Sigmoid colon (tissue), 7 donors: ENCODE results near the gene PLA2G2E. TPM values are rescaled to one million over a fixed set of nuclear protein-coding genes. Genes with fewer than 3 reads are reported as not detected.
"Not testable (repeated sequence)": the region's sequence is repeated elsewhere in the genome, so short reads cannot be mapped to it uniquely, and the experiment has no call there.

Source experiments
- DNase-seq: peaks from one replicate; pipeline ENCODE4 v3.0.0-alpha.2; 2019
- H3K27ac ChIP-seq, 4 donors: fragments of 200-600 bp; sonication (generic); one replicate each; pipeline ENCODE4 v1.5.1; 2016 to 2019; ENCODE audit warnings: mild to moderate bottlenecking in 1 of 4
- H3K27me3 ChIP-seq, 3 donors: fragments of 200-600 bp; sonication (generic); one replicate each; pipeline ENCODE4 v1.5.1; 2019; ENCODE audit warnings: mild to moderate bottlenecking in 1 of 3
- H3K36me3 ChIP-seq, 4 donors: fragments of 200-600 bp; sonication (generic); one replicate each; pipeline ENCODE4 v1.5.1; 2016 to 2019
- H3K4me1 ChIP-seq, 4 donors: fragments of 200-600 bp; sonication (generic); one replicate each; pipeline ENCODE4 v1.5.1; 2017 to 2019
- H3K4me3 ChIP-seq, 4 donors: fragments of 200-600 bp; sonication (generic); one replicate each; pipeline ENCODE4 v1.5.1; 2017 to 2019; ENCODE audit warnings: mild to moderate bottlenecking in 2 of 4, moderate library complexity in 1 of 4
- H3K9me3 ChIP-seq, 4 donors: fragments of 200-600 bp in 3 of 4; sonication (generic) in 3 of 4; one replicate each; pipeline versions ENCODE4 v1.5.1 to v1.6.1; 2013 to 2019
- EP300 ChIP-seq, 4 donors: sonication (generic); formaldehyde crosslinking; IDR thresholded peaks; one replicate each; pipeline ENCODE4 v1.6.1; 2017; ENCODE audit warnings: antibody characterized with exemption in 4 of 4
- POLR2A ChIP-seq, 2 donors: fragments of 450-650 bp; IDR thresholded peaks; one replicate each; pipeline ENCODE4 v1.6.1; 2016; ENCODE audit warnings: antibody characterized with exemption in 2 of 2, mild to moderate bottlenecking in 2 of 2, moderate library complexity in 2 of 2
- POLR2AphosphoS5 ChIP-seq, 4 donors: sonication (generic); formaldehyde crosslinking; IDR thresholded peaks; one replicate each; pipeline ENCODE4 v1.6.1; 2017; ENCODE audit warnings: antibody characterized with exemption in 4 of 4
- WGBS, 2 donors: extraction: QIAGEN DNeasy Blood & Tissue Kit; methylation state at CpG; one replicate each; pipeline ENCODE4 v1.1.7; 2013; 5-methylcytosine and 5-hydroxymethylcytosine counted together
- intact Hi-C: fragments of 100-400 bp; cut with DNase I; formaldehyde crosslinking; loops from one replicate; pipeline ENCODE4 v1.15.1; 2023
- polyA plus RNA-seq, 3 donors: library from polyadenylated mRNA; stranded (reverse); fragments of 200-250 nt; gene quantifications; one replicate each; pipeline ENCODE4 v1.2.3, GENCODE V29; 2013
- total RNA-seq, 4 donors: library from RNA; depleted of rRNA; stranded (reverse); fragments of >200 nt; gene quantifications; one replicate each; pipeline ENCODE4 v1.1.0, GENCODE V29; 2016
- TF ChIP-seq, protein P1 (sequence below), 4 experiments: fragments of 450-650 bp in 3 of 4; fragments of 200-600 bp in 1 of 4; IDR thresholded peaks; one replicate each; pipeline ENCODE4 v1.5.1; 2016 to 2019; ENCODE audit warnings: antibody characterized with exemption in 4 of 4, mild to moderate bottlenecking in 3 of 4, moderate library complexity in 2 of 4
- donor health status: healthy with polysubstance abuse.
- donor health status: Bipolar disorder and iron deficiency.
- donor health status: healthy.

Gene PLA2G2E
- total and polyA plus RNA-seq, 7 donors: not detected

- no peak overlapping the region for H3K27ac ChIP-seq
- WGBS, 2 donors: 94 to 96% methylated on average over 2 of the region's 2 CpGs
- H3K4me3 ChIP-seq: no peak overlapping the region
- H3K36me3 ChIP-seq: peaks cover 0 to 9% (median 0%) of the 10 kb centered on the region in 4 donors
- TF ChIP-seq POLR2AphosphoS5 (IDR thresholded peaks at IDR 0.05) (no peak), POLR2A (IDR thresholded peaks at IDR 0.05) (no peak), EP300 (IDR thresholded peaks at IDR 0.05) (no peak)
- TF ChIP-seq, protein P1, sequence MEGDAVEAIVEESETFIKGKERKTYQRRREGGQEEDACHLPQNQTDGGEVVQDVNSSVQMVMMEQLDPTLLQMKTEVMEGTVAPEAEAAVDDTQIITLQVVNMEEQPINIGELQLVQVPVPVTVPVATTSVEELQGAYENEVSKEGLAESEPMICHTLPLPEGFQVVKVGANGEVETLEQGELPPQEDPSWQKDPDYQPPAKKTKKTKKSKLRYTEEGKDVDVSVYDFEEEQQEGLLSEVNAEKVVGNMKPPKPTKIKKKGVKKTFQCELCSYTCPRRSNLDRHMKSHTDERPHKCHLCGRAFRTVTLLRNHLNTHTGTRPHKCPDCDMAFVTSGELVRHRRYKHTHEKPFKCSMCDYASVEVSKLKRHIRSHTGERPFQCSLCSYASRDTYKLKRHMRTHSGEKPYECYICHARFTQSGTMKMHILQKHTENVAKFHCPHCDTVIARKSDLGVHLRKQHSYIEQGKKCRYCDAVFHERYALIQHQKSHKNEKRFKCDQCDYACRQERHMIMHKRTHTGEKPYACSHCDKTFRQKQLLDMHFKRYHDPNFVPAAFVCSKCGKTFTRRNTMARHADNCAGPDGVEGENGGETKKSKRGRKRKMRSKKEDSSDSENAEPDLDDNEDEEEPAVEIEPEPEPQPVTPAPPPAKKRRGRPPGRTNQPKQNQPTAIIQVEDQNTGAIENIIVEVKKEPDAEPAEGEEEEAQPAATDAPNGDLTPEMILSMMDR (IDR thresholded peaks at IDR 0.05): no peak
- DNase-seq: no peak
- H3K9me3 ChIP-seq: no peaks in the 10 kb centered on the region
- intact Hi-C loops: no loop called here
- H3K27me3 ChIP-seq: no peaks in the 10 kb centered on the region
- peaks cover 0 to 42% (median 24%) of the 10 kb centered on the region in 4 donors for H3K4me1 ChIP-seq
Observed at GRCh38 chr1:19885821-19886220, 37.6 kb downstream of the PLA2G2E start.

GRCh38 chr1:19884312-19884711 is 39.1 kb downstream of the PLA2G2E start:
- no peak for DNase-seq
- Histone ChIP-seq H3K4me3 (no peak overlapping the region), H3K36me3 (peaks cover 0 to 3% (median 0%) of the 10 kb centered on the region in 4 donors), H3K4me1 (peaks cover 0 to 38% (median 24%) of the 10 kb centered on the region in 4 donors), H3K27ac (no peak overlapping the region), H3K9me3 (no peaks in the 10 kb centered on the region), H3K27me3 (no peaks in the 10 kb centered on the region)
- intact Hi-C loops: loop anchor here (5.0 kb wide), 1 partner anchor 87 kb away; the partner anchor contains the start of gene TMCO4
- TF ChIP-seq POLR2A (IDR thresholded peaks at IDR 0.05): no peak
- no peak for TF ChIP-seq POLR2AphosphoS5 (IDR thresholded peaks at IDR 0.05)
- TF ChIP-seq, protein P1 (IDR thresholded peaks at IDR 0.05): no peak
- TF ChIP-seq EP300 (IDR thresholded peaks at IDR 0.05): no peak
- WGBS, 2 donors: 88 to 90% methylated on average over 2 of the region's 2 CpGs

DNA sequence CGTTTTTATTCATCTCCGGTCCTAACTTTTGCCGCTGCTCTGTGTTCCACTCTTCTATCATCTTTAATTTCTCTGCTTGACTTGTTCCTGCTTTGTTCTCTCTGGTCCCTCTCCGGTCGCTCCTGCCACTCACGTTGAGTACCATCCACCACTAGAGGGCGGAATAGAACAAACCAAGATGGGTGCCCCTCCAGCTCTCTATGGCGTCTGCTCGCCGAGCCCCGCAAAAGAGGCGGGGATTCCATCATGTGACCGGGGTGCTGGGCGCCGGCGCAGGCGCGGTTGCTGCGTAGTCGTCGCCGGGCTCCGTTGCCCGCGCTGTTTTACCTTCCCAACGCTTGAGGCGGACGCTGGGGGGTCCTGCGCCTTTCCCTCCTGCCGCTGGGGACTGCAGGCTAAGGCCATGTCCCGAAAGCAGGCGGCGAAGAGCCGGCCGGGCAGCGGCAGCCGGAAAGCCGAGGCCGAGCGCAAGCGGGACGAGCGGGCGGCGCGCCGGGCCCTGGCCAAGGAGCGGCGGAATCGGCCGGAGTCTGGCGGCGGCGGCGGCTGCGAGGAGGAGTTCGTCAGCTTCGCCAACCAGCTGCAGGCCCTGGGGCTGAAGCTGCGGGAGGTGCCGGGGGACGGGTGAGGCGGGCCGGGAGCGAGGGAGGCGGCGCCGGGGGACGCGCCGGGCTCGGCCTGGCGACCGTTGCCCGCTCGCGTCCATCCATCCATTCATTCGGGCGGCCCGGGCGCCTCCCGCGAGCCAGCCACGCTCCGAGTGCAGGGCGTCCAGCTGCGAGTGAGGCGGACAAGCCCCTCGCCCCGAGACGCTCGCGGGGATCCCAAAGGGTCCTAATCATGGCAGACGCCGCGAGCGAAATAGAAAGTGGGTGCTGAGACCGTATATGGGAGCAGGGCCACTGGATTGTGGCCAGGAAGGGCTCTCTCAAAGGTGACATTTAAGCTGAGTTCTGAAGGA is 41.0 kb downstream of the PLA2G2E start, which contains the start of gene OTUD3:
Gene OTUD3 (plus strand): TSS at position 285 of the 961 bp plus-strand sequence. CDS start 119 bp downstream, at position 404.
- WGBS, 2 donors: 0 to 1% methylated on average over 97 of the region's 97 CpGs
- intact Hi-C loops: loop anchor here (5.0 kb wide), 1 partner anchor 85 kb away; the partner anchor contains the start of gene TMCO4
- H3K27me3 ChIP-seq: no peaks in the 10 kb centered on the region
- H3K9me3 ChIP-seq: no peaks in the 10 kb centered on the region
- H3K4me1 ChIP-seq: peaks cover 0 to 35% (median 21%) of the 10 kb centered on the region in 4 donors
- H3K27ac ChIP-seq: peak within 1 kb of the TSS; percentile 87 to 97 (median 93)
- peaks cover 0 to 2% (median 0%) of the 10 kb centered on the region in 4 donors for H3K36me3 ChIP-seq
- TF ChIP-seq, protein P1 (IDR thresholded peaks at IDR 0.05): peak; percentile 79 to 89 (median 82)
- TF ChIP-seq EP300 (IDR thresholded peaks at IDR 0.05) (peak in 1 of 4 donors; percentile 43), POLR2AphosphoS5 (IDR thresholded peaks at IDR 0.05) (peak; percentile 89 to 95 (median 92)), POLR2A (IDR thresholded peaks at IDR 0.05) (peak; percentile 72 to 76)
- DNase-seq: peak; percentile 97
- H3K4me3 ChIP-seq: peak within 1 kb of the TSS; percentile 57 to 95 (median 85)

GRCh38 chr1:19880841-19881240 is 42.6 kb downstream of the PLA2G2E start:
- not testable (repeated sequence) for DNase-seq, H3K36me3 ChIP-seq, H3K4me3 ChIP-seq, H3K9me3 ChIP-seq, H3K27ac ChIP-seq, H3K27me3 ChIP-seq
- peaks cover 0 to 35% (median 21%) of the 10 kb centered on the region in 4 donors for H3K4me1 ChIP-seq
- 77 to 85% methylated on average over 5 of the region's 5 CpGs for WGBS, 2 donors
- intact Hi-C loops: loop anchor here (5.0 kb wide), 1 partner anchor 84 kb away; the partner anchor contains the start of gene TMCO4

- no peak overlapping the region for H3K27ac ChIP-seq
- intact Hi-C loops: loop anchor here (5.0 kb wide), 1 partner anchor 82 kb away; the partner anchor contains the start of gene TMCO4
- WGBS, 2 donors: 94 to 95% methylated on average over 4 of the region's 4 CpGs
Observed at GRCh38 chr1:19879661-19880060, 43.8 kb downstream of the PLA2G2E start.

More at GRCh38 chr1:19879661-19880060, 43.8 kb downstream of the PLA2G2E start:
- no peaks in the 10 kb centered on the region for H3K36me3 ChIP-seq
- peaks cover 0 to 6% (median 0%) of the 10 kb centered on the region in 3 donors for H3K27me3 ChIP-seq
- no peaks in the 10 kb centered on the region for H3K9me3 ChIP-seq
- H3K4me1 ChIP-seq: peaks cover 0 to 24% (median 18%) of the 10 kb centered on the region in 4 donors
- no peak overlapping the region for H3K4me3 ChIP-seq
- no peak for DNase-seq
- TF ChIP-seq EP300 (IDR thresholded peaks at IDR 0.05) (no peak), POLR2AphosphoS5 (IDR thresholded peaks at IDR 0.05) (no peak), POLR2A (IDR thresholded peaks at IDR 0.05) (no peak)
- TF ChIP-seq, protein P1 (IDR thresholded peaks at IDR 0.05): no peak
